Endodermal cell (in vitro differentiated cells): Measurements from ENCODE around the gene MYH16. TPM values are rescaled to one million over a fixed set of nuclear protein-coding genes. Genes with fewer than 3 reads are reported as not detected.

Source experiments
- DNase-seq: peaks from one replicate; pipeline ENCODE4 v3.0.0-alpha.2; 2017
- H3K27ac ChIP-seq: 2 replicates; pipeline ENCODE4 v1.5.1; 2013; ENCODE audit warnings: mild to moderate bottlenecking, low read depth, low read length, moderate library complexity
- H3K27me3 ChIP-seq: 2 replicates; pipeline ENCODE4 v1.6.1; 2013; ENCODE audit warnings: mild to moderate bottlenecking, low read length, moderate library complexity; ENCODE audit not compliant: insufficient read depth, control insufficient read depth, poor library complexity, severe bottlenecking
- H3K36me3 ChIP-seq: 2 replicates; pipeline ENCODE4 v1.7.0; 2013; ENCODE audit warnings: mild to moderate bottlenecking, low read length, moderate library complexity; ENCODE audit not compliant: control insufficient read depth, insufficient read depth
- H3K4me1 ChIP-seq: one replicate; pipeline ENCODE4 v1.7.0; 2013; ENCODE audit warnings: low read length; ENCODE audit not compliant: control insufficient read depth, insufficient read depth
- H3K4me3 ChIP-seq: 2 replicates; pipeline ENCODE4 v1.5.1; 2013; ENCODE audit warnings: mild to moderate bottlenecking, low read length, moderate library complexity
- H3K9ac ChIP-seq: 2 replicates; pipeline ENCODE4 v1.6.1; 2013; ENCODE audit warnings: mild to moderate bottlenecking, low read length, moderate library complexity; ENCODE audit not compliant: poor library complexity, severe bottlenecking; ENCODE audit errors: extremely low read depth
- H3K9me3 ChIP-seq: 2 replicates; pipeline ENCODE4 v1.6.1; 2013; ENCODE audit warnings: mild to moderate bottlenecking, low read length, moderate library complexity; ENCODE audit not compliant: control insufficient read depth
- H3K27ac Mint-ChIP-seq: 2 replicates; pipeline ENCODE4 v1.8.0; 2020; ENCODE audit warnings: mixed read lengths
- H3K27me3 Mint-ChIP-seq: 2 replicates; pipeline ENCODE4 v1.8.0; 2021; ENCODE audit warnings: mild to moderate bottlenecking, mixed read lengths; ENCODE audit not compliant: insufficient read depth
- H3K36me3 Mint-ChIP-seq: 2 replicates; pipeline ENCODE4 v1.8.0; 2020; ENCODE audit warnings: low read depth, mixed read lengths
- H3K4me1 Mint-ChIP-seq: 2 replicates; pipeline ENCODE4 v1.8.0; 2020; ENCODE audit warnings: mixed read lengths
- H3K4me3 Mint-ChIP-seq: 2 replicates; pipeline ENCODE4 v1.8.0; 2020; ENCODE audit warnings: mild to moderate bottlenecking, moderate library complexity, mixed read lengths
- H3K9me3 Mint-ChIP-seq: 2 replicates; pipeline ENCODE4 v1.8.0; 2020; ENCODE audit warnings: mild to moderate bottlenecking, mixed read lengths
- WGBS, 2 experiments: methylation state at CpG; one replicate each; pipeline versions ENCODE4 v1.1.5 to v1.1.7; 2013; ENCODE audit warnings: missing lambda C conversion rate in 2 of 2, mixed read lengths in 1 of 2; ENCODE audit not compliant: insufficient coverage in 1 of 2, insufficient read length in 1 of 2; 5-methylcytosine and 5-hydroxymethylcytosine counted together
- total RNA-seq, 2 donors: library from RNA; stranded (reverse); fragmentation: NEBNext Ultra II Directional in 1 of 2; extraction: Animal tissue kit (Norgen Biotek cat#: 25700) in 1 of 2; gene quantifications; 2 replicates in 1 of 2; 3 replicates in 1 of 2; pipeline ENCODE4 v1.2.1, GENCODE V29; 2021
- TF ChIP-seq, protein P1 (sequence below): fragments of 200-600 bp; sonication (generic); conservative IDR thresholded peaks from 2 replicates; pipeline ENCODE4 v1.5.0; 2021; ENCODE audit warnings: antibody characterized with exemption, mild to moderate bottlenecking

The MYH16 gene
- total RNA-seq, 2 donors from 2014 or later, result not detected

DNA sequence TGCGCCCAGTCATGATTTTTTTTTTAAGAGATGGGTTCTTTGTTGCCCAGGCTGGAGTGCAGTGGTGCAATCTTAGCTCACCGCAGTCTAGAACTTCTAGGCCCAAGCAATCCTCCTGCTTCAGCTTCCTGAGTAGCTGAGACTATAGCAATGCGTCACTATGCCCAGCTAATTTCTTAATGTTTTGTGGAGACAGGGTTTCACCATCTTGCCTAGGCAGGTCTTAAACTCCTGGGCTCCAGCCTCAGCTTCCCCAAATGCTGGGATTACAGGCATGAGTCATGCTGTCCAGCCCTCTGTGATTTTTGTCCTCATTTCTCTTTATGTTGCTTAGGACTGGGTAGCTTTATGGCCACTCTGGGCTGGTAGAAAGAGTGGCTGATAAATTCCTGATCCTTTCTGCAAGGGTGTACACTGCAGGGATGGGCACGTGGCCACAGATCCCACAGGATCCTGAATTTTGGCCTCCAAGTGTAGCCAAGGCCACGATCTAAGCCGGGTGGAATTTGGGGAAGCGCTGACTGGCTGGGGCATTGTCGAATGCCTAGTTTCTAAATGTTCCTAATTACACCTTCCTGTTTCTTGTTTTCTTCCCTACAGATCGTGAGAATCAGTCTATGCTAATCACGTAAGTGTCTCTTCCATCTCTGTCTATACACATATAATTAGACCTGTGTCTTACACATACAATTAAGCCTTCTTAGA is 24.1 kb upstream of the MYH16 start:
- no peak for DNase-seq
- Histone ChIP-seq H3K4me3 (no peak overlapping the region), H3K4me1 (no peaks in the 10 kb centered on the region), H3K36me3 (no peaks in the 10 kb centered on the region), H3K27ac (no peak overlapping the region), H3K27me3 (peaks cover 7% of the 10 kb centered on the region), H3K9ac (no peak overlapping the region), H3K9me3 (no peaks in the 10 kb centered on the region)
- Mint-ChIP-seq H3K9me3 (no peaks in the 10 kb centered on the region), H3K4me1 (peaks cover 3% of the 10 kb centered on the region), H3K27me3 (peaks cover 2% of the 10 kb centered on the region), H3K36me3 (no peaks in the 10 kb centered on the region), H3K4me3 (no peak overlapping the region), H3K27ac (no peak overlapping the region)
- 87 to 89% methylated on average over 10 of the region's 10 CpGs for WGBS, 2 experiments
- TF ChIP-seq, protein P1, sequence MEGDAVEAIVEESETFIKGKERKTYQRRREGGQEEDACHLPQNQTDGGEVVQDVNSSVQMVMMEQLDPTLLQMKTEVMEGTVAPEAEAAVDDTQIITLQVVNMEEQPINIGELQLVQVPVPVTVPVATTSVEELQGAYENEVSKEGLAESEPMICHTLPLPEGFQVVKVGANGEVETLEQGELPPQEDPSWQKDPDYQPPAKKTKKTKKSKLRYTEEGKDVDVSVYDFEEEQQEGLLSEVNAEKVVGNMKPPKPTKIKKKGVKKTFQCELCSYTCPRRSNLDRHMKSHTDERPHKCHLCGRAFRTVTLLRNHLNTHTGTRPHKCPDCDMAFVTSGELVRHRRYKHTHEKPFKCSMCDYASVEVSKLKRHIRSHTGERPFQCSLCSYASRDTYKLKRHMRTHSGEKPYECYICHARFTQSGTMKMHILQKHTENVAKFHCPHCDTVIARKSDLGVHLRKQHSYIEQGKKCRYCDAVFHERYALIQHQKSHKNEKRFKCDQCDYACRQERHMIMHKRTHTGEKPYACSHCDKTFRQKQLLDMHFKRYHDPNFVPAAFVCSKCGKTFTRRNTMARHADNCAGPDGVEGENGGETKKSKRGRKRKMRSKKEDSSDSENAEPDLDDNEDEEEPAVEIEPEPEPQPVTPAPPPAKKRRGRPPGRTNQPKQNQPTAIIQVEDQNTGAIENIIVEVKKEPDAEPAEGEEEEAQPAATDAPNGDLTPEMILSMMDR, result no peak

DNA sequence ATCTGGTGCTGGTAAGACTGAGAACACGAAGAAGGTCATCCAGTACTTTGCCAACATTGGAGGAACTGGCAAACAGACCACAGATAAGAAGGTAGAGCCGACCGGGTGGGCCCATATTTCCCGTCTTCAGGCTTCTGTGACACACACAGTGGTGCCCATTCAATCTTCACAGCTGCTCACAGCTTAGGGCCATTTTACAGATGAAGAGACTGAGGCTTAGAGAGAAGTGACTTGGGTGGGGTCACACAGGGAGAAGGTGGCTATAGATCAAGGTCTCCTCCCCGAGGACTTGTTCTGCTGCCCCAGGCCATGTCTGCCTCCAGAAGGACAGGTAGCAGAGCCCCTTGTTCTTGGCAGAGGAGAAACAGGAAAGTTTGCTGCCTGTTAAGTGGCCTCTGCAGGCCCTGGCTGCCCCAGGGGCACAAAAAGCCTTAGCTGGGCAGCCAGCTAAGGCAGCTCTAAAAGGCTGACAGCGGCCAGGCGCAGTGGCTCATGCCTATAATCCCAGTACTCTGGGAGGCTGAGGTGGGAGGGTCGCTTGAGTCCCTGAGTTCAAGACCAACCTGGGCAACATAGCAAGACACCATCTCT is 22.6 kb upstream of the MYH16 start:
- H3K9me3 Mint-ChIP-seq, result no peaks in the 10 kb centered on the region
- 87 to 91% methylated on average over 6 to 8 of the region's 8 CpGs for WGBS, 2 experiments
- Histone ChIP-seq H3K9me3 (no peaks in the 10 kb centered on the region), H3K36me3 (no peaks in the 10 kb centered on the region), H3K4me3 (no peak overlapping the region), H3K9ac (no peak overlapping the region), H3K4me1 (no peaks in the 10 kb centered on the region), H3K27me3 (no peaks in the 10 kb centered on the region), H3K27ac (no peak overlapping the region)
- DNase-seq, result no peak
- H3K27me3 Mint-ChIP-seq, result peaks cover 1% of the 10 kb centered on the region
- H3K4me1 Mint-ChIP-seq, result peaks cover 3% of the 10 kb centered on the region
- H3K27ac Mint-ChIP-seq, result no peak overlapping the region
- TF ChIP-seq, protein P1, result no peak
- no peaks in the 10 kb centered on the region for H3K36me3 Mint-ChIP-seq
- H3K4me3 Mint-ChIP-seq, result no peak overlapping the region

DNA sequence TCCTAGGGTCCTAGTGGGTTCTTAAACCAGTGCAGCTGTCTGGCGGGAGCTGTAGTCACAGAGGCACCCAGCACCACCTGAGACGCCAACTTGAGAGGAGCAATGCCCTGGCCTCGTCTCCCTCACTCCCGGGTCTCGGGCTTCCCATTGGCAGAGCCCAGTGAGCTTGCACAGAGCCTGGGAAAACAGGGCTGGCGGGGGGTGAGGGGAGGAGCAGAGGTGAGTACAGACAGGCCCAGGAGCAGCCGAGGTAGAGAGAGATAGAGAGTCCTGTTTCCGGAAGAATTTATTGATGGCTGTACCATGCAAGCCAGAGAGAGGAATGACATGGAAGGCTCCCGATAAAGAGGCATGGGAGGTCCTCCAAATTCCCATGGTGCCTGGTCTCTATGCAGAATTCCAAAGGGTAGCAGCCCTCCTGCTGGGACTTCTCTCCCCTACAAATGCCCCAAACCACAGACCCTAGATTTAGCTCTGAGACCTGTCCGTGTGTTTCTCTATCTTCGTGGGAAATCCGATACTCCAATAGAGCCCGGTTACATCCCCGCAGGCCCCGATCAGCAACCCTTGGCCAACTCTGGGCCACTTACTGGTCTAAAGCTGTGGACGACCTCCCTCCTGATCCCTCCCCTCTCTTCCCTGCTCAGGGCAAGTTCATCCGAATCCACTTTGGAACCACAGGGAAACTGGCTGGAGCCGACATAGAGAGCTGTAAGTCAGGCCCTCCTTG is 20.3 kb upstream of the MYH16 start:
- no peaks in the 10 kb centered on the region for H3K36me3 ChIP-seq
- H3K27ac Mint-ChIP-seq, result no peak overlapping the region
- no peak overlapping the region for H3K9ac ChIP-seq
- no peaks in the 10 kb centered on the region for H3K27me3 Mint-ChIP-seq
- H3K4me3 Mint-ChIP-seq, result no peak overlapping the region
- no peaks in the 10 kb centered on the region for H3K27me3 ChIP-seq
- DNase-seq, result peak; percentile 61
- no peaks in the 10 kb centered on the region for H3K36me3 Mint-ChIP-seq
- H3K4me1 ChIP-seq, result no peaks in the 10 kb centered on the region
- H3K4me3 ChIP-seq, result no peak overlapping the region
- H3K9me3 Mint-ChIP-seq, result no peaks in the 10 kb centered on the region
- peaks cover 3% of the 10 kb centered on the region for H3K4me1 Mint-ChIP-seq
- 69 to 73% methylated on average over 6 to 18 of the region's 18 CpGs for WGBS, 2 experiments
- no peaks in the 10 kb centered on the region for H3K9me3 ChIP-seq
- TF ChIP-seq, protein P1, result no peak
- no peak overlapping the region for H3K27ac ChIP-seq
